COR-L47 (cell line): ENCODE results near the gene MRPL21.
"Not testable (repeated sequence)": the region's sequence is repeated elsewhere in the genome, so short reads cannot be mapped to it uniquely, and the experiment has no call there.

Source experiments
- DNase-seq: peaks from one replicate; lab custom pipeline; 2025; lab: John Stamatoyannopoulos, UW

MRPL21 gene

GRCh38 chr11:68867066-68867465, 36.6 kb downstream of the MRPL21 start:
- no peak for DNase-seq

- no peak for DNase-seq
Observed at GRCh38 chr11:68865241-68865640, 38.4 kb downstream of the MRPL21 start.

- no peak for DNase-seq
Observed at GRCh38 chr11:68863553-68864265, 39.9 kb downstream of the MRPL21 start.

GRCh38 chr11:68862421-68862820, 41.2 kb downstream of the MRPL21 start:
- DNase-seq = no peak

- no peak for DNase-seq
Observed at GRCh38 chr11:68859123-68859522, 44.5 kb downstream of the MRPL21 start.

- DNase-seq = no peak
Observed at GRCh38 chr11:68857037-68857586, 46.5 kb downstream of the MRPL21 start.

GRCh38 chr11:68856425-68857030, 47.1 kb downstream of the MRPL21 start:
- not testable (repeated sequence) for DNase-seq

- DNase-seq = no peak
Observed at GRCh38 chr11:68855205-68855981, 48.2 kb downstream of the MRPL21 start.

GRCh38 chr11:68854273-68854958, 49.2 kb downstream of the MRPL21 start:
- DNase-seq = no peak

- DNase-seq = no peak
Observed at GRCh38 chr11:68852628-68853027, 51.0 kb downstream of the MRPL21 start.

- no peak for DNase-seq
Observed at GRCh38 chr11:68848429-68848828, 55.2 kb downstream of the MRPL21 start.

GRCh38 chr11:68847395-68847794, 56.2 kb downstream of the MRPL21 start:
- DNase-seq = no peak

GRCh38 chr11:68845351-68846002, 58.2 kb downstream of the MRPL21 start:
- no peak for DNase-seq

- no peak for DNase-seq
Observed at GRCh38 chr11:68844801-68845200, 58.8 kb downstream of the MRPL21 start.

GRCh38 chr11:68844376-68844775, 59.3 kb downstream of the MRPL21 start:
- DNase-seq = no peak

GRCh38 chr11:68843703-68844312, 59.8 kb downstream of the MRPL21 start:
- peak; percentile 36 for DNase-seq

- DNase-seq = no peak
Observed at GRCh38 chr11:68843052-68843561, 60.5 kb downstream of the MRPL21 start.

GRCh38 chr11:68842427-68843051, 61.1 kb downstream of the MRPL21 start:
- no peak for DNase-seq

- no peak for DNase-seq
Observed at GRCh38 chr11:68841718-68842426, 61.8 kb downstream of the MRPL21 start, which contains the start of gene CPT1A. TSS of gene CPT1A (minus strand) at chr11:68841916. CDS start at chr11:68815474, 26,442 bp downstream.
